Stimulated activated memory B cell treated with anti-CD40 and anti-IgM and Interleukin-4, amounts not matched to agents 10 μg/mL and 1 μg/mL and 100 μg/mL, for 72 hours (primary cell): Measurements from ENCODE around the gene MRTFA.
"Not testable (repeated sequence)": the region's sequence is repeated elsewhere in the genome, so short reads cannot be mapped to it uniquely, and the experiment has no call there.

Experiments
- ATAC-seq: fragments of 150-1000 bp; cut with Tn5 transposase; 2 replicates; pipeline ENCODE4 v1.10.0; 2021
- H3K27ac Mint-ChIP-seq: one replicate; pipeline ENCODE4 v1.8.0; 2022; ENCODE audit warnings: mild to moderate bottlenecking, mixed read lengths
- H3K27me3 Mint-ChIP-seq: one replicate; pipeline ENCODE4 v1.8.0; 2022; ENCODE audit warnings: mixed read lengths
- H3K36me3 Mint-ChIP-seq: one replicate; pipeline ENCODE4 v1.8.0; 2022; ENCODE audit warnings: mixed read lengths
- H3K4me1 Mint-ChIP-seq: one replicate; pipeline ENCODE4 v1.8.0; 2022; ENCODE audit warnings: mixed read lengths
- H3K4me3 Mint-ChIP-seq: one replicate; pipeline ENCODE4 v1.8.0; 2022; ENCODE audit warnings: mild to moderate bottlenecking, moderate library complexity, mixed read lengths
- H3K9me3 Mint-ChIP-seq: one replicate; pipeline ENCODE4 v1.8.0; 2022; ENCODE audit warnings: mixed read lengths

Gene MRTFA

GRCh38 chr22:40580631-40581030 lies 55.9 kb downstream of the MRTFA start:
- Mint-ChIP-seq H3K27me3 (no peaks in the 10 kb centered on the region), H3K27ac (no peak overlapping the region), H3K9me3 (no peaks in the 10 kb centered on the region), H3K4me3 (no peak overlapping the region), H3K4me1 (peaks cover 30% of the 10 kb centered on the region), H3K36me3 (peaks cover 22% of the 10 kb centered on the region)
- no peak for ATAC-seq

GRCh38 chr22:40578171-40578570 lies 58.3 kb downstream of the MRTFA start:
- H3K9me3 Mint-ChIP-seq: no peaks in the 10 kb centered on the region
- H3K27me3 Mint-ChIP-seq: no peaks in the 10 kb centered on the region
- no peak overlapping the region for H3K27ac Mint-ChIP-seq
- no peak overlapping the region for H3K4me3 Mint-ChIP-seq
- no peak for ATAC-seq
- peaks cover 6% of the 10 kb centered on the region for H3K36me3 Mint-ChIP-seq
- H3K4me1 Mint-ChIP-seq: peaks cover 16% of the 10 kb centered on the region

DNA sequence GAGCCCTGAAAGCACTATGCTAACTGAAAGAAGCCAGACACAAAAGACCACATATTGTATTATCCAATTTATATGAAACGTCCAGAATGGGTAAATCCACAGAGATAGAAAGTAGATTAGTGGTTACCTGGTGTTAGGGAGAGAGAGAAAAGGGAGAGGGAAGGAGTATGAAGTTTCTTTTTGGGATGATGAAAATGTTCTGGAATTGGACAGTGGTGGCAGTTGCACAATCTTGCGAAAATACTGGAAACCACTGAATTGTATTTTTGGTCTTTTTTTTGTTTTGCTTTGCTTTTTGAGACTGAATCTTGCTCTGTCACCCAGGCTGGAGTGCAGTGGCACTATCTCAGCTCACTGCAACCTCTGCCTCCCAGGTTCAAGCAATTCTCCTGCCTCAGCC lies 63.5 kb downstream of the MRTFA start:
- H3K4me1 Mint-ChIP-seq: peaks cover 18% of the 10 kb centered on the region
- no peak for ATAC-seq
- peaks cover 7% of the 10 kb centered on the region for H3K9me3 Mint-ChIP-seq
- H3K27ac Mint-ChIP-seq: peak overlapping the region; percentile 33
- H3K36me3 Mint-ChIP-seq: peaks cover 38% of the 10 kb centered on the region
- H3K4me3 Mint-ChIP-seq: no peak overlapping the region
- no peaks in the 10 kb centered on the region for H3K27me3 Mint-ChIP-seq

- Mint-ChIP-seq H3K4me1 (peaks cover 15% of the 10 kb centered on the region), H3K4me3 (no peak overlapping the region), H3K27me3 (no peaks in the 10 kb centered on the region), H3K9me3 (peaks cover 7% of the 10 kb centered on the region), H3K36me3 (peaks cover 42% of the 10 kb centered on the region), H3K27ac (no peak overlapping the region)
- no peak for ATAC-seq
These were observed 64.6 kb downstream of the MRTFA start for GRCh38 chr22:40571887-40572286.

DNA sequence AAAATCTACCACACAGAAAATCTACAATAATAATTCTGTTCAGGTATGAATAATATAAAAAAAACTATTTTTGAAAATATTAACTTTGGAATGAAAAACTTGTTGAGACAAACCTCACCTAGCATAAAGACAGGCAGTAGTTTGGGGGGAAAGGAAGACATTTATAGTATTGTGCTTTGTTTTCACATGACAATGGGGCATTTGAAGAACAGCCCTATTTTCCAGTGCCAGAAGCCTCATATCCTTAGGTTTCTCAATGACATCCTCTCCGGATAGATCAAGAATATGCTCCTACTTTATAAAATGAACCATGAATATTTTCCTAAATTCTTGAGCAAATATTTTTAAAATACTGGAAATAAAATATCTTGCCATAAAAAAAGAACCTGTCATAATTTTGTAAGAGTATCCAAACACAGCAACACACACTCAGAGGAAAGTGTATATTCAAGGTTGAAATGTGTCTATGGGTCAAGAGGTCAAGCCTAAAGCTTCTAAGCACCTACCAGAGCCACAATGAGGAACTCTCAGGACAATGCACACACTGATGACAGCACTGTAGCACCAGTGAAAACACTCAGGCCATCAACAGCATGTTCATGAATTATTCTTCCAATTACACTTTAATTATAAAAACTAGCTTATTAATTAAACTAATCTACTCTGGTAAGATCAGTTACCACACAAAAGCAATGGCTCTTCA lies 68.7 kb downstream of the MRTFA start:
- H3K9me3 Mint-ChIP-seq: peaks cover 4% of the 10 kb centered on the region
- no peak overlapping the region for H3K4me3 Mint-ChIP-seq
- H3K36me3 Mint-ChIP-seq: peaks cover 44% of the 10 kb centered on the region
- peaks cover 18% of the 10 kb centered on the region for H3K4me1 Mint-ChIP-seq
- no peak for ATAC-seq
- H3K27ac Mint-ChIP-seq: no peak overlapping the region
- no peaks in the 10 kb centered on the region for H3K27me3 Mint-ChIP-seq

DNA sequence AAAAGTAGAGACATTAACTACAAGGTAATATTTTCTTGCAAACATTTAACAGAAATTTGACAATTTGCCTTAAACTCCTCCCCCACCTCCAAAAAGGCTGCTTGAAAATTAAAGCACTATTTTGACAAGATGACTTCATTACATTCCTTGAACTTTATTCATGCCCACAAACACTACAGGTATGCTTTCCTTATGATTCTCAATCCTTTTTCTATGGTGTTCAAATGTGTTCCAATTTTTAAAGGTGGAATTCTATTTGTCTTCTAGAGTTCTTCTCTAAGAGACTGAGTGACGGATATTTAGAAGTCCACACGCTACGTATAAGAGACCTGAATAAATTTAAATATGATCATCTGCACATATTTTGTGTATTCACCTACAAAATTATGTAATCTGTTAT lies 69.4 kb downstream of the MRTFA start:
- Mint-ChIP-seq H3K27me3 (no peaks in the 10 kb centered on the region), H3K4me3 (no peak overlapping the region), H3K4me1 (peaks cover 19% of the 10 kb centered on the region), H3K27ac (no peak overlapping the region), H3K36me3 (peaks cover 38% of the 10 kb centered on the region), H3K9me3 (peaks cover 3% of the 10 kb centered on the region)
- no peak for ATAC-seq

DNA sequence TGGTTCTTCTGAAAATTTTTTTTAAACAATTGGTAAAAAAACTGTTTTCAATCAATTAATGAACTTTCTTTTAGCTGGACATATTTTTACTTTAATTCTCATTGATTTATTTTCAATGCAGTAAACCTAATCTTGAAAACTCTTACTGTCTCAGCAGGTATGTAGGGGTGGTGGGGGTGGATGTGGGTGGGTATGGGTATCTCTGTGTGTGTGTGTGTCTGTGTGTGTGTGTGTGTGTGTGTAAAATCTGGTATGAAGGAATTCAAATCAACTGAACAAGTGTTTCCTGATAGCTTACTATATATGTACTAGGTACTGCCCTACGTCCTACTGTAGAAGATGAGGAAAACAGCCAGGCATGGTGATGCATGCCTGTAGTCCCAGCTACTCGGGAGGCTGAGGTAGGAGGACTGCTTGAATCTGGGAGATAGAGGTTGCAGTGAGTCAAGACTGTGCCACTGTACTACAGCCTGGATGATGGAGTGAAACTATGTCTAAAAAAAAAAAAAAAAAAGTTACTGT lies 75.5 kb downstream of the MRTFA start:
- Mint-ChIP-seq H3K36me3 (peaks cover 16% of the 10 kb centered on the region), H3K27me3 (no peaks in the 10 kb centered on the region), H3K4me1 (peaks cover 25% of the 10 kb centered on the region), H3K27ac (no peak overlapping the region), H3K9me3 (no peaks in the 10 kb centered on the region), H3K4me3 (no peak overlapping the region)
- no peak for ATAC-seq

GRCh38 chr22:40560551-40560950 lies 76.0 kb downstream of the MRTFA start:
- peaks cover 25% of the 10 kb centered on the region for H3K4me1 Mint-ChIP-seq
- H3K27ac Mint-ChIP-seq: no peak overlapping the region
- H3K27me3 Mint-ChIP-seq: no peaks in the 10 kb centered on the region
- H3K4me3 Mint-ChIP-seq: no peak overlapping the region
- H3K36me3 Mint-ChIP-seq: peaks cover 18% of the 10 kb centered on the region
- no peaks in the 10 kb centered on the region for H3K9me3 Mint-ChIP-seq
- no peak for ATAC-seq

- no peak overlapping the region for H3K4me3 Mint-ChIP-seq
- no peak for ATAC-seq
- peaks cover 18% of the 10 kb centered on the region for H3K4me1 Mint-ChIP-seq
- no peaks in the 10 kb centered on the region for H3K9me3 Mint-ChIP-seq
- no peak overlapping the region for H3K27ac Mint-ChIP-seq
- H3K27me3 Mint-ChIP-seq: no peaks in the 10 kb centered on the region
- H3K36me3 Mint-ChIP-seq: peaks cover 33% of the 10 kb centered on the region
These were observed 78.5 kb downstream of the MRTFA start for GRCh38 chr22:40557972-40558371.

- Mint-ChIP-seq H3K4me1 (peaks cover 9% of the 10 kb centered on the region), H3K27me3 (no peaks in the 10 kb centered on the region), H3K36me3 (peaks cover 46% of the 10 kb centered on the region), H3K27ac (no peak overlapping the region), H3K4me3 (no peak overlapping the region), H3K9me3 (peaks cover 9% of the 10 kb centered on the region)
- no peak for ATAC-seq
These were observed 79.9 kb downstream of the MRTFA start for GRCh38 chr22:40556641-40557040.

DNA sequence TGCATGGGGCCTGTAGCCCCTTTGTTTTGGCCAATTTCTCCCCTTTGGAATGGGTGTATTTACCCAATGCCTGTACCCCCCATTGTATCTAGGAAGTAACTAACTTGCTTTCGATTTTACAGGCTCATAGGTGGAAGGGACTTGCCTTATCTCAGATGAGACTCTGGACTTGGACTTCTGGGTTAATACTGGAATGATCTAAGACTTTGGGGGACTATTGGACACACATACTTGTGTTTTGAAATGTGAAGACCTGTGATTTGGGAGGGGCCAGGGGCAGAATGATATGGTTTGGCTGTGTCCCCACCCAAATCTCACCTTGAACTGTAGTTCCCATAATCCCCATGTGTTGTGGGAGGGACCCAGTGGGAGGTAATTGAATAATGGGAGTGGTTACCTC lies 82.5 kb downstream of the MRTFA start:
- not testable (repeated sequence) for H3K9me3 Mint-ChIP-seq, H3K27ac Mint-ChIP-seq, H3K4me1 Mint-ChIP-seq, H3K27me3 Mint-ChIP-seq, H3K4me3 Mint-ChIP-seq, ATAC-seq
- peaks cover 49% of the 10 kb centered on the region for H3K36me3 Mint-ChIP-seq

DNA sequence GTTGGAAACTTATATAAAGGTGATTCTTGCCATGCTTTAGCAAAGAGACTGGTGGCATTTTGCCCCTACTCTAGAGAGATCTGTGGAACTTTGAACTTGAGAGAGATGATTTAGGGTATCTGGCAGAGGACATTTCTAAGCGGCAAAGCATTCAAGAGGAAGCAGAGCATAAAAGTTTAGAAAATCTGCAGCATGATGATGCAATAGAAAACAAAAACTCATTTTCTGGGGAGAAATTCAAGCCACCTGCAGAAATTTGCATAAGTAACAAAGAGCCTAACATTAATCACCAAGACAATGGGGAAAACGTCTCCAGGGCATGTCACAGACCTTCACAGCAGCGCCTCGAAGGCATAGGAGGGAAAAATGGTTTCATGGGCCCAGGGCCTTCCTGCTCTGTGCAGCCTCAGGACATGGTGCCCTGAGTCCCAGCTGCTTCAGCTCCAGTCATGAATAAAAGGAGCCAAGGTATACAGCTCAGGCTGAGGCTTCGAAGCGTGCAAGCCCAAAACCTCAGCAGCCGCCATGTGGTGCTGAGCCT lies 83.4 kb downstream of the MRTFA start:
- peaks cover 57% of the 10 kb centered on the region for H3K36me3 Mint-ChIP-seq
- H3K9me3 Mint-ChIP-seq: peaks cover 9% of the 10 kb centered on the region
- H3K27ac Mint-ChIP-seq: no peak overlapping the region
- no peaks in the 10 kb centered on the region for H3K27me3 Mint-ChIP-seq
- H3K4me3 Mint-ChIP-seq: no peak overlapping the region
- H3K4me1 Mint-ChIP-seq: no peaks in the 10 kb centered on the region
- ATAC-seq: no peak

- ATAC-seq: no peak
- H3K4me1 Mint-ChIP-seq: no peaks in the 10 kb centered on the region
- H3K27me3 Mint-ChIP-seq: no peaks in the 10 kb centered on the region
- peaks cover 9% of the 10 kb centered on the region for H3K9me3 Mint-ChIP-seq
- H3K27ac Mint-ChIP-seq: no peak overlapping the region
- H3K36me3 Mint-ChIP-seq: peaks cover 67% of the 10 kb centered on the region
- no peak overlapping the region for H3K4me3 Mint-ChIP-seq
These were observed 84.4 kb downstream of the MRTFA start for GRCh38 chr22:40552070-40552469.

- Mint-ChIP-seq H3K9me3 (peaks cover 7% of the 10 kb centered on the region), H3K36me3 (peaks cover 52% of the 10 kb centered on the region), H3K4me3 (no peak overlapping the region)
These were observed 88.8 kb downstream of the MRTFA start for GRCh38 chr22:40547729-40548143.

DNA sequence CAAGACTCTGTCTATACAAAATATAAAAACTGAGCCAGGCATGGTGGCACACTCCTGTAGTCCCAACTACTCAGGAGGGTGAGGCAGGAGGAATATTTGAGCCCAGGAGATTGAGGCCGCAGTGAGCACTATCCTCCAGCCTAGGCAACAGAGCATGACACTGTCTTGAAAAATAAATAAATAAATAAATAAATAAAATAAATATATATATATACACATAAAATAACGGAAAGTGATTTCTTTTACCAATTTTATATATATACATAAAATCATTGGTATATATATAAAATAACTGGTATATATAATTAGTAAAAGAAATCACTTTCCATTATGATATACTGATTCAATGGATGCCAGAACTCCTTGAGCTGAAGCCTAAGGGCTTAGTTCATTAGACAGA lies 91.8 kb downstream of the MRTFA start:
- H3K36me3 Mint-ChIP-seq: peaks cover 36% of the 10 kb centered on the region
- H3K27me3 Mint-ChIP-seq: no peaks in the 10 kb centered on the region
- no peak overlapping the region for H3K27ac Mint-ChIP-seq
- no peak overlapping the region for H3K4me3 Mint-ChIP-seq
- ATAC-seq: no peak
- H3K4me1 Mint-ChIP-seq: peaks cover 7% of the 10 kb centered on the region
- H3K9me3 Mint-ChIP-seq: no peaks in the 10 kb centered on the region

More at GRCh38 chr22:40547729-40548143, 88.8 kb downstream of the MRTFA start:
- H3K4me1 Mint-ChIP-seq: peaks cover 7% of the 10 kb centered on the region
- H3K27me3 Mint-ChIP-seq: no peaks in the 10 kb centered on the region
- H3K27ac Mint-ChIP-seq: no peak overlapping the region
- ATAC-seq: no peak

DNA sequence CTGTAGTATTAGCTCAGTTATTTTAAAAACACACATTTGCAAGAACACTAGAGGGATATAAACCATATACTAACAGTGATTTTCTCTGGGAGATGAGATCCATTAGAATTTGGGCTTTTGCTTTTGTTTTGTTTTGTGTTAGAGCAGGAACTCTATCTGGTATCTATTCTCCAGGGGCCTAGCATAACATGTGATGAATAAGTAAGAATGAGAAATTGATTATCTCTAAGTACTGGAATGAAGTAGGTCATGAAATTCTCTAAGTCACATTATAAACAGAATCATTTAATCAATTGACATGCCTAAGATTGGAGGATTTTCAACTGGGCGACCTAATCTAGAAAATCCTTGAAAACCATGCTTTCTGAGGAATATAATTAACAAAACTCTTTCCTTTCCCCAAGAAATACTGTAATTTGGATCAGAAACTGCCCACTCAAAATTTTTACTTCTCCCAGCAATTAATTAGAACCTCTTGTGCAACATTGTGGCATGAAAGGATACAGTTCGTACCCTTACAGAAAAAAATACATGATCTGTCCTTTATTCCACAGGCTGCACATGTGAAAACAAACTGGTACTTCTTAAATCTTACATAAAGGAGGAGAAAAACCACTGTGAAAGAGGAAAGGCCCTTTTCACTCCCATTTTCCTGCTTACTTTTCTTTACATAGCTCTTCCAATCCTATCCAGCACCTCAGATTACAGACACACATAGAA lies 93.5 kb downstream of the MRTFA start:
- peaks cover 7% of the 10 kb centered on the region for H3K4me1 Mint-ChIP-seq
- H3K27me3 Mint-ChIP-seq: no peaks in the 10 kb centered on the region
- no peak for ATAC-seq
- no peak overlapping the region for H3K4me3 Mint-ChIP-seq
- H3K9me3 Mint-ChIP-seq: no peaks in the 10 kb centered on the region
- peaks cover 22% of the 10 kb centered on the region for H3K36me3 Mint-ChIP-seq
- no peak overlapping the region for H3K27ac Mint-ChIP-seq
